HCT116 (cell line): ENCODE data around the gene PKNOX2. TPM values are rescaled to one million over a fixed set of nuclear protein-coding genes. Genes with fewer than 3 reads are reported as not detected.

Experiments used
- ATAC-seq: fragments of 200-7000 bp; cut with Tn5 transposase; 2 replicates; pipeline ENCODE4 v1.9.1; 2020; ENCODE audit warnings: mild to moderate bottlenecking, moderate library complexity
- BruUV-seq: library from RNA; stranded (reverse); fragments of 400-500 nt; replicated peaks from 2 replicates; lab custom pipeline; 2021; lab: Mats Ljungman, UMichigan
- CTCF ChIA-PET: fragments of 300-600 bp; sonication (Branson Sonifier 250); formaldehyde crosslinking; loops from one replicate; lab custom pipeline; 2021; ENCODE audit warnings: antibody characterized with exemption; lab: Charles Lee
- POLR2A ChIA-PET: fragments of 300-600, 350-600 bp; sonication (Branson Sonifier 250); formaldehyde crosslinking; loops from one replicate; lab custom pipeline; 2021; ENCODE audit warnings: antibody characterized with exemption; lab: Charles Lee
- RAD21 ChIA-PET, 2 experiments: fragments of 300-600 bp; sonication (Branson Sonifier 250); formaldehyde crosslinking; loops; one replicate each; lab custom pipeline; 2023; ENCODE audit warnings: low total read pairs in 2 of 2; ENCODE audit not compliant: uncharacterized antibody in 2 of 2, unreplicated experiment in 2 of 2, low non-redundant PET in 1 of 2; lab: Charles Lee
- DNase-seq: peaks from one replicate; pipeline ENCODE4 v3.0.0-alpha.2; 2010; ENCODE audit warnings: low read depth, low spot score
- H2AFZ ChIP-seq: fragments of 200-600 bp; shearing (Covaris generic), sonication (generic); 2 replicates; pipeline ENCODE4 v1.6.1; 2017; ENCODE audit warnings: low read depth, mixed run types, mixed read lengths, antibody characterized with exemption, low read length; ENCODE audit not compliant: poor library complexity, severe bottlenecking
- H3K27ac ChIP-seq: 2 replicates; pipeline ENCODE4 v1.5.1; 2012; ENCODE audit warnings: low read depth, low read length
- H3K27me3 ChIP-seq: fragments of 200-600 bp; sonication (generic); 2 replicates; pipeline ENCODE4 v1.6.1; 2016; ENCODE audit warnings: mixed run types, low read length, mixed read lengths; ENCODE audit not compliant: insufficient read depth
- H3K36me3 ChIP-seq, 2 experiments: fragments of 200-500 bp in 1 of 2; fragments of 200-600 bp in 1 of 2; sonication (Bioruptor generic) in 1 of 2; sonication (generic) in 1 of 2; 2 replicates each; pipeline versions ENCODE4 v1.5.1 to v1.6.1; 2014 to 2016; ENCODE audit warnings: low read length in 2 of 2, inconsistent platforms in 1 of 2, mixed read lengths in 1 of 2, mixed run types in 1 of 2; ENCODE audit not compliant: insufficient read depth in 2 of 2, control insufficient read depth in 1 of 2
- H3K4me1 ChIP-seq, 2 experiments: fragments of 200-600 bp in 1 of 2; sonication (generic) in 1 of 2; 2 replicates each; pipeline versions ENCODE4 v1.5.1 to v1.6.1; 2012 to 2017; ENCODE audit warnings: low read length in 2 of 2, inconsistent platforms in 1 of 2, mild to moderate bottlenecking in 1 of 2, mixed read lengths in 1 of 2, mixed run types in 1 of 2, moderate library complexity in 1 of 2; ENCODE audit not compliant: insufficient read depth in 2 of 2, control insufficient read depth in 1 of 2
- H3K4me2 ChIP-seq: fragments of 200-600 bp; sonication (generic); 2 replicates; pipeline ENCODE4 v1.6.1; 2017; ENCODE audit warnings: mixed run types, low read length, mixed read lengths
- H3K4me3 ChIP-seq, 2 experiments: fragments of 200-600 bp in 1 of 2; sonication (generic) in 1 of 2; replicated peaks in 1 of 2; 2 replicates each; pipeline ENCODE4 v1.5.1; 2011 to 2016; ENCODE audit warnings: low read length in 2 of 2, control low read depth in 1 of 2, low read depth in 1 of 2, mild to moderate bottlenecking in 1 of 2, mixed read lengths in 1 of 2, mixed run types in 1 of 2
- H3K79me2 ChIP-seq: fragments of 200-600 bp; sonication (generic); 2 replicates; pipeline ENCODE4 v1.6.1; 2017; ENCODE audit warnings: mild to moderate bottlenecking, mixed run types, low read length, moderate library complexity, mixed read lengths; ENCODE audit not compliant: insufficient read depth
- H3K9ac ChIP-seq: fragments of 200-600 bp; sonication (generic); 2 replicates; pipeline ENCODE4 v1.6.1; 2016; ENCODE audit warnings: low read length, mixed read lengths
- H3K9me2 ChIP-seq: fragments of 200-600 bp; sonication (generic), shearing (Covaris generic); 2 replicates; pipeline ENCODE4 v1.6.1; 2017; ENCODE audit warnings: mixed run types, mild to moderate bottlenecking, moderate library complexity; ENCODE audit not compliant: insufficient read depth
- H3K9me3 ChIP-seq, 2 experiments: fragments of 200-500 bp in 1 of 2; fragments of 200-600 bp in 1 of 2; sonication (Bioruptor generic) in 1 of 2; sonication (generic) in 1 of 2; 2 replicates each; pipeline ENCODE4 v1.6.1; 2014 to 2017; ENCODE audit warnings: low read length in 2 of 2, mixed read lengths in 2 of 2, inconsistent platforms in 1 of 2, low read depth in 1 of 2, mild to moderate bottlenecking in 1 of 2, mixed run types in 1 of 2, moderate library complexity in 1 of 2; ENCODE audit not compliant: control insufficient read depth in 1 of 2, insufficient read depth in 1 of 2
- H4K20me1 ChIP-seq: fragments of 200-600 bp; sonication (generic), shearing (Covaris generic); 2 replicates; pipeline ENCODE4 v1.6.1; 2017; ENCODE audit warnings: mixed run types, mild to moderate bottlenecking, moderate library complexity; ENCODE audit not compliant: insufficient read depth
- ATF3 ChIP-seq: IDR thresholded peaks from 2 replicates; pipeline ENCODE4 v1.6.1; 2012
- CBX3 ChIP-seq: IDR thresholded peaks from 2 replicates; pipeline ENCODE4 v1.6.1; 2012; ENCODE audit warnings: low read depth
- CEBPB ChIP-seq: IDR thresholded peaks from 2 replicates; pipeline ENCODE4 v1.6.1; 2012; ENCODE audit warnings: low read depth
- CTCF ChIP-seq, 3 experiments: fragments of 200-600 bp in 1 of 3; sonication (generic) in 1 of 3; IDR thresholded peaks in 2 of 3; conservative IDR thresholded peaks in 1 of 3; 2 replicates each; pipeline ENCODE4 v1.5.1; 2012 to 2017; ENCODE audit warnings: low read depth in 2 of 3, low read length in 2 of 3, antibody characterized with exemption in 1 of 3, borderline replicate concordance in 1 of 3, control low read depth in 1 of 3, mild to moderate bottlenecking in 1 of 3, mixed read lengths in 1 of 3, mixed run types in 1 of 3, moderate library complexity in 1 of 3; ENCODE audit not compliant: insufficient read depth in 1 of 3
- ELF1 ChIP-seq: IDR thresholded peaks from 2 replicates; pipeline ENCODE4 v1.6.1; 2012; ENCODE audit warnings: low read depth, borderline replicate concordance
- EZH2 ChIP-seq: fragments of 200-600 bp; sonication (generic); IDR thresholded peaks from 2 replicates; pipeline ENCODE4 v1.6.1; 2017; ENCODE audit warnings: antibody characterized with exemption, mixed run types
- FOSL1 ChIP-seq: IDR thresholded peaks from 2 replicates; pipeline ENCODE4 v1.6.1; 2012; ENCODE audit warnings: low read depth
- JUND ChIP-seq: IDR thresholded peaks from 2 replicates; pipeline ENCODE4 v1.6.1; 2012
- MAX ChIP-seq: IDR thresholded peaks from 2 replicates; pipeline ENCODE4 v1.6.1; 2012
- POLR2AphosphoS5 ChIP-seq: IDR thresholded peaks from 2 replicates; pipeline ENCODE4 v1.6.1; 2011; ENCODE audit warnings: mild to moderate bottlenecking, low read depth, low read length, moderate library complexity
- REST ChIP-seq: IDR thresholded peaks from 2 replicates; pipeline ENCODE4 v1.6.1; 2012; ENCODE audit warnings: low read depth
- SP1 ChIP-seq: IDR thresholded peaks from 2 replicates; pipeline ENCODE4 v1.6.1; 2012; ENCODE audit warnings: low read depth
- TCF7L2 ChIP-seq: IDR thresholded peaks from 2 replicates; pipeline ENCODE4 v1.7.0; 2011; ENCODE audit warnings: borderline replicate concordance, inconsistent platforms; ENCODE audit not compliant: insufficient read depth, insufficient read length; ENCODE audit errors: extremely low read depth
- YY1 ChIP-seq: IDR thresholded peaks from 2 replicates; pipeline ENCODE4 v1.6.1; 2011; ENCODE audit warnings: low read length, low read depth, moderate library complexity, mild to moderate bottlenecking; ENCODE audit not compliant: insufficient replicate concordance; ENCODE audit errors: extremely low read depth
- ZNF274 ChIP-seq: fragments of 200-500 bp; sonication (Bioruptor generic); IDR thresholded peaks from 2 replicates; pipeline ENCODE4 v1.6.1; 2014; ENCODE audit warnings: mild to moderate bottlenecking, low read depth, low read length, inconsistent platforms
- intact Hi-C: fragments of 100-400 bp; cut with micrococcal nuclease; formaldehyde crosslinking; loops from 2 replicates; pipeline ENCODE4 v1.10.0; 2022
- total RNA-seq: library from RNA; stranded (reverse); gene quantifications from one replicate; pipeline ENCODE4 v1.2.1, GENCODE V29; 2021; ENCODE audit not compliant: unreplicated experiment

PKNOX2 gene
- total RNA-seq, 1 experiment from 2014 or later: 0.20 TPM

GRCh38 chr11:125431009-125431408 is 266.5 kb downstream of the PKNOX2 start:
- Histone ChIP-seq H3K79me2 (no peaks in the 10 kb centered on the region), H3K4me3 (no peak overlapping the region), H3K9me3 (no peaks in the 10 kb centered on the region), H3K4me1 (peaks cover 7 to 26% of the 10 kb centered on the region in 2 experiments; a peak in 3 of 4 replicates), H3K27me3 (no peaks in the 10 kb centered on the region), H3K9me2 (no peaks in the 10 kb centered on the region)
- POLR2A ChIA-PET: no interaction called here
- BruUV-seq: no TSS peak
- CTCF ChIA-PET: interaction anchor here (0.6 to 3.1 kb wide), 4 partner anchors 8 to 704 kb away, joined by 6 to 36 read pairs (median 10); no protein-coding TSS in a partner anchor
- TF ChIP-seq ATF3: no peak
- TF ChIP-seq, all 23 proteins: peak for 0
- no peak overlapping the region for H3K4me2 ChIP-seq
- H3K36me3 ChIP-seq: no peaks in the 10 kb centered on the region
- no peak for DNase-seq
- no peak for ATAC-seq
- RAD21 ChIA-PET: no interaction called here
- H4K20me1 ChIP-seq: no peaks in the 10 kb centered on the region
- intact Hi-C loops: no loop called here
- H3K9ac ChIP-seq: no peak overlapping the region
- no peak overlapping the region for H3K27ac ChIP-seq
- H2AFZ ChIP-seq: no peak overlapping the region

- ChIA-PET RAD21 (no interaction called here), CTCF (interaction anchor here (1.1 to 1.4 kb wide), 2 partner anchors 8 to 340 kb away, joined by 3 to 7 read pairs; no protein-coding TSS in a partner anchor), POLR2A (no interaction called here)
- H4K20me1 ChIP-seq: no peaks in the 10 kb centered on the region
- no peak overlapping the region for H3K4me2 ChIP-seq
- H3K9me2 ChIP-seq: no peaks in the 10 kb centered on the region
- DNase-seq: no peak
- no peak overlapping the region for H3K4me3 ChIP-seq
- H3K4me1 ChIP-seq: peaks cover 7 to 26% of the 10 kb centered on the region in 2 experiments; a peak in 3 of 4 replicates
- intact Hi-C loops: no loop called here
- H2AFZ ChIP-seq: no peak overlapping the region
- no peak for ATAC-seq
- H3K36me3 ChIP-seq: no peaks in the 10 kb centered on the region
- no peaks in the 10 kb centered on the region for H3K27me3 ChIP-seq
- no peaks in the 10 kb centered on the region for H3K79me2 ChIP-seq
- BruUV-seq: no TSS peak
- no peaks in the 10 kb centered on the region for H3K9me3 ChIP-seq
- H3K27ac ChIP-seq: no peak overlapping the region
- no peak overlapping the region for H3K9ac ChIP-seq
- TF ChIP-seq YY1 (no peak), ELF1 (no peak), REST (no peak), FOSL1 (no peak), MAX (no peak), CEBPB (no peak), POLR2AphosphoS5 (no peak), SP1 (no peak), EZH2 (no peak), CBX3 (no peak), TCF7L2 (no peak), CTCF (IDR thresholded peaks at IDR 0.05 in 2 of 3, conservative IDR thresholded peaks at IDR 0.05 in 1 of 3; ENCODE audit: borderline replicate concordance in 1 of 3, insufficient read depth in 1 of 3, low read depth in 2 of 3, low read length in 2 of 3) (no peak), JUND (no peak), ZNF274 (no peak)
Measured at GRCh38 chr11:125431481-125431880, 266.9 kb downstream of the PKNOX2 start.
